ENCODE results near the gene ABAT.
A peak's percentile ranks its signal among the peaks of the same experiment; 100 is the strongest.

ABAT gene

GRCh38 chr16:8818504-8819270 lies 144.3 kb downstream of the ABAT start:
- DNase-seq (ENCODE audit: low spot score): no peak

GRCh38 chr16:8819411-8820034 lies 145.1 kb downstream of the ABAT start:
- no peak for DNase-seq (ENCODE audit: low spot score)

GRCh38 chr16:8822403-8822802 lies 148.0 kb downstream of the ABAT start:
- no peak for DNase-seq (ENCODE audit: low spot score)

DNA sequence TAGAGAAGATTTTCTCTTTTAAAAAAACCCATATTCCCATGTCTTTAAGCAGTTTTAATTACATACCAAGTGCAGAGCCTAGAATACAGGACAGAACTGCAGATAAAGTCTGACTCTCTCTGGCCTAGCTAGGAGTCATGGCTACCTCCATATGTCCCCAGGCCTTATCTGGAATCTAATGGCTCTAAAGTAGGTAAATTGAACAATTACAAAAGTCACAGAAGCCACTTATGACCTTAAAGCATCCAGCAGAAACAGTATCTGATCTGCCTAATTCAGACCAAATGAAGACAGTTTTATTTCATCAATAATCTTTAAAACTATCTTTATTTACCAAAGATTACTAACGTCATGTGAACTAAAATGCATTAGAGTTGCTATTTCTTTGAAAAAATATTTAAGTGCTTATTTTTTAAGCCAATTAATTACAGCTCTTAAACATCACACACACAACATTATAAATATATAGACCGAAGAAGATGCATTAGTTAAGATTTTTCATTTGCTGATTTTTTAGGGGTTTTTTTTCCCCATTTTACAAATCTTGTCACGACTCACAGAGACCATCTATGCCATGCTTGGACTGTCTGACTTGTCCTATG lies 152.0 kb downstream of the ABAT start:
- no peak for DNase-seq (ENCODE audit: low spot score)

DNA sequence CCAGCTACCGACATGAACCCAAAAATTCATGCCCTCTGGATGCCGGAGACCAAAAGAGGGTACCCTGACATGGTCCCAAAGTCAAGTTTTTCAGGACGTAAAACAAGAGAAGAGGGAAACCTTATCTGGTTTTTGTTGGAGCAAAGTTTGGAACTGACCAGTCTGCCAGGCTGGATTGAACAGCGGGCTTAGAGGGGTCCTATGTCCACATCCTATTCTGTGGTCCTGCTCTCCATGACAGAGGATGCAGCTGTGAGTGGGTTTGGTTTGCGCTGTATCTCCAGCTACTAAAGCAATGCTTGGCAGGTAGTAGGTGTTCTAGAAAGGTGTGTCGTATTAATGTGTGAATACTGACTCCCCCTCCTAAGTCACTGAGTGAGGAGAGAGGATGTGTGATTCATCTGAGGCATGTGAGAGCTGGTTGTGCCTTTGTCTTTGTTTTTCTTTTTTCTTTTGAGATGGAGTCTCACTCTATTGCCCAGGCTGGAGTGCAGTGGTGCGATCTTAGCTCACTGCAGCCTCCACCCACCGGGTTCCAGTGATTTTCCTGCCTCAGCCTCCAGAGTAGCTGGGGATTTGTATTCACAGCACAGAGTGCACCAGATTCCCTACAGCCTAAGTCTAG lies 154.2 kb downstream of the ABAT start:
- peak; percentile 74 for DNase-seq (ENCODE audit: low spot score)

- no peak for DNase-seq (ENCODE audit: low spot score)
Measured at GRCh38 chr16:8831450-8831849, 157.0 kb downstream of the ABAT start.

DNA sequence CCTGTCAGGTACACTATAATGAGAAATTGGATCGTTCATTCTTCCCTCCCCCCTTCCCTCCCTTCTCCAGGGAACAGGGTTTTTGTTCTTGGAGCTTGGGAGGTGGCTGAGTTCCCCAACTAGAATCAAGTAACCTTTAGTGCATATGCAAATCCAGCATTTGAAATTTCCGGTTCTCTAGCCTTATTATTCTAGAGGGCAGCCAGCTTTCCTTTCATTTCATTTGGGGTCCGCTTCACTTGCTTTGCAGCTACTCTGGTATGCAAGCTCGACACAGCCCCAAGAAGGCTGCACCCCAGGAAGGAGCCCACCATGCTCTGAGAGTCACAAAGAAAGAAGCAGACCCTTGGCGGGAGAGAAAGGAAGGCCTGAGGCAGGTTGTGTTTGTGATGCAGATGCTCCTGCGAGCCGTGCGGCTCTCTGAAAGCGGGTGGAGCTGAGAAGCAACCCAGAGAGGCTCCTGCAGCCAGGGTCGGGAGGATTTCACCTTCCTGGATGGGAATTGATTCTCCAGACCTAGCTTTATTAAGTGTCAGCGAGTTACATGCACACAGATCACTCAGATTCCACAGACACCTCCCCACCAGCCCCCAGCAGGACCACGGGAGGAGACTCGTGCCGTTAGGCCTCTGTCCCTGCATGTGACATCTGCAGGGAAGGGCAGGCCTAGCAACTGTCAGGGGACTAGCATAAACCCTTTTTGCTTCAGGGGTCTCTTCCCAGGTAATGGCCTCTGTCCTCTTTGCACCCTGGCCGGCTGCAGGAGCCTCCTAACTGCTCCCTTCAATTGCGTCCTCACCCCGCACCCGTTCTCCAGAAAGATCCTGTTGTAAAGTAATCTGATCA lies 157.7 kb downstream of the ABAT start:
- no peak for DNase-seq (ENCODE audit: low spot score)

- no peak for DNase-seq (ENCODE audit: low spot score)
Measured at GRCh38 chr16:8832717-8833105, 158.3 kb downstream of the ABAT start.

All from putamen (tissue), 1 donor.